MM.1S (cell line): ENCODE data around the gene DCN.

Experiments
- DNase-seq: peaks from one replicate; pipeline ENCODE4 v3.0.0-alpha.2; 2015
- H2AFZ ChIP-seq: fragments of 300-600 bp; sonication (generic); 2 replicates; pipeline ENCODE4 v1.6.0; 2016; ENCODE audit warnings: antibody characterized with exemption, low read length
- H3F3A ChIP-seq: fragments of 300-600 bp; sonication (generic); 2 replicates; pipeline ENCODE4 v1.6.1; 2016; ENCODE audit warnings: mild to moderate bottlenecking, antibody characterized with exemption, low read length, moderate library complexity, mixed read lengths; ENCODE audit not compliant: insufficient read depth
- H3K27ac ChIP-seq: fragments of 300-600 bp; sonication (generic); 2 replicates; pipeline ENCODE4 v1.5.1; 2016; ENCODE audit warnings: mild to moderate bottlenecking, low read length
- H3K27me3 ChIP-seq: fragments of 300-600 bp; sonication (generic); replicated peaks from 2 replicates; pipeline ENCODE4 v1.6.0; 2016; ENCODE audit warnings: low read length; ENCODE audit not compliant: insufficient read depth
- H3K36me3 ChIP-seq: fragments of 300-600 bp; sonication (generic); replicated peaks from 2 replicates; pipeline ENCODE4 v1.6.1; 2016; ENCODE audit warnings: mild to moderate bottlenecking, low read length, mixed read lengths; ENCODE audit not compliant: insufficient read depth
- H3K4me1 ChIP-seq: fragments of 300-600 bp; sonication (generic); 2 replicates; pipeline ENCODE4 v1.6.1; 2016; ENCODE audit warnings: low read length, mixed read lengths
- H3K4me2 ChIP-seq: fragments of 300-600 bp; sonication (generic); 2 replicates; pipeline ENCODE4 v1.6.0; 2016; ENCODE audit warnings: low read depth, low read length
- H3K4me3 ChIP-seq: fragments of 300-600 bp; sonication (generic); 2 replicates; pipeline ENCODE4 v1.5.1; 2016; ENCODE audit warnings: low read length, mixed read lengths
- H3K79me2 ChIP-seq: fragments of 300-600 bp; sonication (generic); 2 replicates; pipeline ENCODE4 v1.6.1; 2016; ENCODE audit warnings: mixed run types, low read length, mixed read lengths
- H3K9ac ChIP-seq: fragments of 300-600 bp; sonication (generic); 2 replicates; pipeline ENCODE4 v1.6.1; 2016; ENCODE audit warnings: low read length, mixed read lengths
- H3K9me2 ChIP-seq: fragments of 300-600 bp; sonication (generic); replicated peaks from 2 replicates; pipeline ENCODE4 v1.6.1; 2016; ENCODE audit warnings: mild to moderate bottlenecking, low read length, mixed read lengths; ENCODE audit not compliant: insufficient read depth
- H3K9me3 ChIP-seq: fragments of 300-600 bp; sonication (generic); replicated peaks from 2 replicates; pipeline ENCODE4 v1.6.1; 2016; ENCODE audit warnings: mild to moderate bottlenecking, low read length, mixed read lengths; ENCODE audit not compliant: insufficient read depth
- H4K20me1 ChIP-seq: fragments of 300-600 bp; sonication (generic); 2 replicates; pipeline ENCODE4 v1.6.1; 2016; ENCODE audit warnings: mild to moderate bottlenecking, low read length, moderate library complexity, mixed read lengths; ENCODE audit not compliant: insufficient read depth
- EZH2 ChIP-seq: fragments of 300-600 bp; sonication (generic); optimal IDR thresholded peaks from 2 replicates; pipeline ENCODE3; 2017; ENCODE audit warnings: low read depth, mild to moderate bottlenecking, antibody characterized with exemption, low read length, mixed read lengths
- EZH2phosphoT487 ChIP-seq: fragments of 300-600 bp; sonication (generic); IDR thresholded peaks from 2 replicates; pipeline ENCODE4 v1.6.1; 2018; ENCODE audit warnings: antibody characterized with exemption, low read length
- TF ChIP-seq, protein P1 (sequence below): fragments of 300-600 bp; sonication (generic); IDR thresholded peaks from 2 replicates; pipeline ENCODE4 v1.5.1; 2016; ENCODE audit warnings: antibody characterized with exemption, low read length, mixed read lengths

DCN gene

GRCh38 chr12:91183551-91183950 lies 934 bp upstream of the DCN start:
- peaks cover 8% of the 10 kb centered on the region; the same call in 1 of the 2 replicates for H3K4me1 ChIP-seq
- no peak overlapping the region for H3K4me2 ChIP-seq
- no peak overlapping the region for H3K9ac ChIP-seq

GRCh38 chr12:91180582-91181395 lies 1.8 kb downstream of the DCN start:
- no peaks in the 10 kb centered on the region for H3F3A ChIP-seq
- H3K4me3 ChIP-seq: peak overlapping the region; percentile 2; the same call in 1 of the 2 replicates
- no peaks in the 10 kb centered on the region for H3K9me2 ChIP-seq
- H3K36me3 ChIP-seq: no peaks in the 10 kb centered on the region
- no peak overlapping the region for H3K9ac ChIP-seq
- H2AFZ ChIP-seq: 0 out of 2 replicates have a peak overlapping the region, but pooled peaks have one; percentile 18
- H3K27me3 ChIP-seq: no peaks in the 10 kb centered on the region
- no peak overlapping the region for H3K27ac ChIP-seq
- H3K79me2 ChIP-seq: no peaks in the 10 kb centered on the region
- H4K20me1 ChIP-seq: no peaks in the 10 kb centered on the region
- H3K4me2 ChIP-seq: peak overlapping the region; percentile 34
- H3K9me3 ChIP-seq: no peaks in the 10 kb centered on the region
- peaks cover 8% of the 10 kb centered on the region; the same call in 1 of the 2 replicates for H3K4me1 ChIP-seq
- TF ChIP-seq, protein P1, sequence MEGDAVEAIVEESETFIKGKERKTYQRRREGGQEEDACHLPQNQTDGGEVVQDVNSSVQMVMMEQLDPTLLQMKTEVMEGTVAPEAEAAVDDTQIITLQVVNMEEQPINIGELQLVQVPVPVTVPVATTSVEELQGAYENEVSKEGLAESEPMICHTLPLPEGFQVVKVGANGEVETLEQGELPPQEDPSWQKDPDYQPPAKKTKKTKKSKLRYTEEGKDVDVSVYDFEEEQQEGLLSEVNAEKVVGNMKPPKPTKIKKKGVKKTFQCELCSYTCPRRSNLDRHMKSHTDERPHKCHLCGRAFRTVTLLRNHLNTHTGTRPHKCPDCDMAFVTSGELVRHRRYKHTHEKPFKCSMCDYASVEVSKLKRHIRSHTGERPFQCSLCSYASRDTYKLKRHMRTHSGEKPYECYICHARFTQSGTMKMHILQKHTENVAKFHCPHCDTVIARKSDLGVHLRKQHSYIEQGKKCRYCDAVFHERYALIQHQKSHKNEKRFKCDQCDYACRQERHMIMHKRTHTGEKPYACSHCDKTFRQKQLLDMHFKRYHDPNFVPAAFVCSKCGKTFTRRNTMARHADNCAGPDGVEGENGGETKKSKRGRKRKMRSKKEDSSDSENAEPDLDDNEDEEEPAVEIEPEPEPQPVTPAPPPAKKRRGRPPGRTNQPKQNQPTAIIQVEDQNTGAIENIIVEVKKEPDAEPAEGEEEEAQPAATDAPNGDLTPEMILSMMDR: no peak
- TF ChIP-seq EZH2phosphoT487 (no peak), EZH2 (no peak)
- peak; percentile 35 for DNase-seq

More at GRCh38 chr12:91183551-91183950, 934 bp upstream of the DCN start:
- no peaks in the 10 kb centered on the region for H4K20me1 ChIP-seq
- H3K36me3 ChIP-seq: no peaks in the 10 kb centered on the region
- H3K9me2 ChIP-seq: no peaks in the 10 kb centered on the region
- no peak overlapping the region for H2AFZ ChIP-seq
- no peaks in the 10 kb centered on the region for H3K9me3 ChIP-seq
- H3K4me3 ChIP-seq: no peak overlapping the region
- H3K79me2 ChIP-seq: no peaks in the 10 kb centered on the region
- TF ChIP-seq EZH2: no peak
- TF ChIP-seq, protein P1: no peak
- no peak for TF ChIP-seq EZH2phosphoT487
- H3K27me3 ChIP-seq: no peaks in the 10 kb centered on the region
- H3F3A ChIP-seq: no peaks in the 10 kb centered on the region
- no peak overlapping the region for H3K27ac ChIP-seq
- DNase-seq: no peak

- no peak for DNase-seq
- H3K27ac ChIP-seq: no peak overlapping the region
- no peaks in the 10 kb centered on the region for H3K9me2 ChIP-seq
- 0 out of 2 replicates have a peak overlapping the region, but pooled peaks have one; percentile 18 for H2AFZ ChIP-seq
- no peaks in the 10 kb centered on the region for H3K9me3 ChIP-seq
- no peak overlapping the region for H3K4me3 ChIP-seq
- peak overlapping the region; percentile 34 for H3K4me2 ChIP-seq
- no peaks in the 10 kb centered on the region for H4K20me1 ChIP-seq
- H3K27me3 ChIP-seq: no peaks in the 10 kb centered on the region
- H3K36me3 ChIP-seq: no peaks in the 10 kb centered on the region
- no peak for TF ChIP-seq EZH2phosphoT487
- TF ChIP-seq EZH2: no peak
- TF ChIP-seq, protein P1: no peak
- no peak overlapping the region for H3K9ac ChIP-seq
- H3F3A ChIP-seq: no peaks in the 10 kb centered on the region
- H3K79me2 ChIP-seq: no peaks in the 10 kb centered on the region
- peaks cover 8% of the 10 kb centered on the region; the same call in 1 of the 2 replicates for H3K4me1 ChIP-seq
Measured at GRCh38 chr12:91179966-91180561, 2.6 kb downstream of the DCN start.
